ENCODE measurements around the gene CABLES2. TPM values are rescaled to one million over a fixed set of nuclear protein-coding genes. Genes with fewer than 3 reads are reported as not detected.

Gene CABLES2
- total and polyA plus RNA-seq, 9 of the 15 experiments (the other 6 are each of a cell fraction or from before 2014, with no cell fraction given) = 0.46 to 4.2 (median 1.6) TPM

- no peak for TF ChIP-seq ZNF407 (IDR thresholded peaks at IDR 0.05; ENCODE audit: low read depth)
- no peak for TF ChIP-seq ARID2 (IDR thresholded peaks at IDR 0.05)
- TF ChIP-seq MAZ (CRISPR knock-in tag; conservative IDR thresholded peaks at IDR 0.05 in 1 of 2, IDR thresholded peaks at IDR 0.05 in 1 of 2) = peak; percentile 68 to 79
- no peak for TF ChIP-seq ZNF324 (CRISPR knock-in tag; IDR thresholded peaks at IDR 0.05)
- TF ChIP-seq CHD1 (IDR thresholded peaks at IDR 0.05; ENCODE audit: low read length) = peak; percentile 70
- TF ChIP-seq JUND (IDR thresholded peaks at IDR 0.05; ENCODE audit: borderline replicate concordance, low read depth, low read length) = no peak
- TF ChIP-seq JUND (tag; IDR thresholded peaks at IDR 0.05; ENCODE audit: borderline replicate concordance, low read depth, low read length) = no peak; the same call in 2 of the 3 replicates
- TF ChIP-seq ZMIZ1 (IDR thresholded peaks at IDR 0.05; ENCODE audit: low read depth in 2 of 2, low read length in 2 of 2) = no peak
- peak; percentile 85 for TF ChIP-seq U2AF1 (optimal IDR thresholded peaks at IDR 0.05; ENCODE audit: low read depth, low read length)
- TF ChIP-seq MYC (IDR thresholded peaks at IDR 0.05; ENCODE audit: low read depth, low read length) = peak; percentile 95
- peak; percentile 75; the same call in 1 of the 2 replicates for TF ChIP-seq MYC (CRISPR knock-in tag; IDR thresholded peaks at IDR 0.05; ENCODE audit: borderline replicate concordance, low read depth)
- TF ChIP-seq HNRNPK (IDR thresholded peaks at IDR 0.05; ENCODE audit: low read depth, low read length, poor library complexity, severe bottlenecking) = peak; percentile 63
- TF ChIP-seq ESRRA (IDR thresholded peaks at IDR 0.05; ENCODE audit: borderline replicate concordance, low read depth) = no peak; the same call in 1 of the 2 replicates
- TF ChIP-seq SLC30A9 (CRISPR knock-in tag; IDR thresholded peaks at IDR 0.05) = no peak
- no peak for TF ChIP-seq HIVEP1 (CRISPR knock-in tag; IDR thresholded peaks at IDR 0.05)
- TF ChIP-seq POLR2H (tag; IDR thresholded peaks at IDR 0.05; ENCODE audit: low read depth) = peak; percentile 60
Measured at GRCh38 chr20:62386383-62387218, 20.5 kb downstream of the CABLES2 start, which contains the start of gene RPS21 (continued).

All from K562 (cell line).